GM18505 (cell line): ENCODE results near the gene CCDC88B.
"Not testable (repeated sequence)": the region's sequence is repeated elsewhere in the genome, so short reads cannot be mapped to it uniquely, and the experiment has no call there.

ENCODE experiments used
- ATAC-seq: cut with Tn5 transposase; IDR thresholded peaks from one replicate; pipeline ENCODE4 v1.9.1; 2021; ENCODE audit not compliant: unreplicated experiment
- POLR2A ChIP-seq: IDR thresholded peaks from 4 replicates; pipeline ENCODE4 v1.6.1; 2011; ENCODE audit warnings: borderline replicate concordance; ENCODE audit not compliant: insufficient read depth, insufficient read length; ENCODE audit errors: extremely low read depth

The CCDC88B gene

GRCh38 chr11:64297699-64298358 is 42.2 kb upstream of the CCDC88B start:
- no peak for ATAC-seq
- TF ChIP-seq POLR2A, result no peak

DNA sequence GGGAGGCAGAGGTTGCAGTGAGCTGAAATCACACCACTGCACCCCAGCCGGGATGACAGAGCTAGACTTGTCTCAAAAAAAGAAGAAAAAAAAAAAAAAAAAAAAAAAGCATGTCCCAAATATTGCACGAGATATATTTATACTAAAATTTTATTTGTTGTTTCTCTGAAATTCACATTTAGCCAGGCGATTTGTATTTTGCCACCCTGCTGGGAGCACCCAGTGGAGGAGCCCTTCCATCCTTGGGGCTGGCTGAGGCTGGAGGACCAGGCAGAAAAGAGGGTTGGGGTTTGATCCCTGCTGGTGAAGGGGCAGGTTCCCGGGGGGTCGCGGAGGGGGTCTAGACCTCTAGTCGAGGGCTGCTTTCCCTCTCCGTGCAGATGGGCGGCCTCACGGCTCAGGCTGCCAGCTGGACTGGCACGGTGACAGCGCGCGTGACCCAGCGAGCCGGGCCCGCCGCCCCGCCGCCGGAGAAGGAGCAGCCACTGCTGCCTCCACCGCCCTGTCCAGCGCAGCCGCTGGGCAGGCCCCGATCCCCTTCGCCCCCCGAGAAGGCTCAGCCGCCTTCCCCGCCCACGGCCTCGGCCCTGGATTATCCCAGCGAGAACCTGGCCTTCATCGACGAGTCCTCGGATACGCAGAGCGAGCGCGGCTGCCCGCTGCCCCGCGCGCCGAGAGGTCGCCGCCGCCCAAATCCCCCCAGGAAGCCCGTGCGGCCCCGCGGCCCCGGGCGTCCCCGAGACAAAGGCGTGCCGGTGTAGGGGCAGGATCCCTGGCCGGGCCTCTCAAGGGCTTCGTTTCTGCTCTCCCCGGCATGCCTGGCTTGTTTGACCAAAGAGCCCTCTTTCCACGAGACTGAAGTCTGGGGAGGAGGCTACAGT is 40.8 kb upstream of the CCDC88B start:
- ATAC-seq, result no peak
- TF ChIP-seq POLR2A, result no peak

DNA sequence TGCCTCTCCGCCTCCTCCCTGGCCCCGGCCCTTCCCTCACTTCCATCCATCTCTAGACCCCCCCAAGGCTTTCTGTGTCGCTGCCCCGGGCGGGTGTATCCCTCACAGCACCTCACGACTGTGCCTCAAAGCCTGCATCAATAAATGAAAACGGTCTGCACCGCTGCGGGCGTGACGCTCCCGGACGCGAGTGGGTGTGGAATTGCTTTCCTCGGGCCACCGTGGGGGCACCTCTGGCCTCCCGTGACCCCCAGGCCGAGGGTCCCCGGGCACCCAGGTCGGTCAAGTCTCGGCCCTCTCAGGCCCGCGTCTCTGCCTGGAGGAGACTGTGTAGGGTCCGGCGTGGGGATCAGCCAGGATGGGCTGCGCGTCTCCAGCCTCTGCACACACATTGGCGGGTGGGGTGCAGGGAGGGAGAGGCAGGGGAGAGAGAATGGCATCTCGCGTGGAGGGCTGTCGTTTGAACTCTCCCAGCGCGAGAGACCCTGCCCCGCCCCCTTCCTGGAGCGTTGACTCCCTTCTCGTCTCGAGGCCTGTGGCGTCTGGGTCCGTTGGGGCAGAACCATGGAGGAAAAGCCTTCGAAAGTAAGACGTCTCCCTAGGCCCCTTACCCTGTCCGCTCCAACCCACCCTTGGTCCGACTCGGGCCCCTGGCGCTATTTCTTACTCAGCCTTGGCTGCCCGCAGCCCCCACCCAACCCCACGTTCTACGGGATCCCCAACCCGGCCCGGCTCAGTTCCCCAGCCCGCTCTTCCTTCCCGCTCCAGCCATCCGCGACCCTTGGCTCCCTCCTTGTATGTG is 40.0 kb upstream of the CCDC88B start, which contains the start of gene CATSPERZ:
Gene CATSPERZ (plus strand): TSS at position 512 of the 802 bp plus-strand sequence. CDS start 53 bp downstream, at position 565.
- TF ChIP-seq POLR2A, result no peak
- ATAC-seq, result no peak

DNA sequence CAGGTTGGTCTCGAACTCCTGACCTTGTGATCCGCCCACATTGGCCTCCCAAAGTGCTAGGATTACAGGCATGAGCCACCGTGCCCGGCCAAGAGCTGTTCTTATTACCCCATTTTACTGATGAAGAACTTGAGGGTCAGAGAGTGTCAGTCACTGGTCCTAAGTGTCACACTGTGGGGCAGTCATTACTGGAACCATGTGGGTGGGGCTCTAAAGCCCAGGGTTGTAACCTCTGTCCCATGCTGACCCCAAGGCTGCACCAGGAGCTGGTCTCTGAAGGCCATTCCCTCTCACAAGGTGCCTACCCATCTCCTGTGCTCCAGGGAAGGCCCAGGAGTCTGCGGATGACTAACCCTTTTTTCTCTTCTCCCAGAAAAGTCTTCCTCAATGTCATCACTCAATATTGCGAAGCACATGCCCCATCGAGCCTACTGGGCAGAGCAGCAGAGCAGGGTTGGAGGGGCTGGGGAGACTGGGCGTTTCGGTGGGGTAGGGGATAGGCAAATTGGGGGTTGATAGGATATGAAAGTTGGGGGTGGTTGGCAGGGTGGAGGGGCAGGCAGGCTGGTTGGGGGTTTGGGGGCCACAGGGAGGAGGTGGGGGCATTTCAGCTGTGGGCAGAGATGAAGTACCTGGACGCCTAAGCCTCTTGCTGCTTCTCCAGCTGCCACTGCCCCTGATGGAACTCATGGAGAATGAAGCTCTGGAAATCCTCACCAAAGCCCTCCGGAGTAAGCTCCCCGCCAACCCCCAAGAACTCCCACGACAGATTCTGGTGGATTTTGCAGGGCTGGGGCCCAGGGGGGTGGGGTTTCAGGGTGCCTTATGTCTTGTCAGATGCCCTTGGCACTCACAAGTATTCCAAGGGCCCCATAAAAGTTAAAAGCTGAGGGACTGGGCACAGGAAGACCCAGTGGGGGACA is 36.6 kb upstream of the CCDC88B start:
- TF ChIP-seq POLR2A, result no peak

GRCh38 chr11:64304032-64304315 is 36.0 kb upstream of the CCDC88B start:
- TF ChIP-seq POLR2A, result no peak
- no peak for ATAC-seq

More for the DNA sequence above, 36.6 kb upstream of the CCDC88B start:
- no peak for ATAC-seq

DNA sequence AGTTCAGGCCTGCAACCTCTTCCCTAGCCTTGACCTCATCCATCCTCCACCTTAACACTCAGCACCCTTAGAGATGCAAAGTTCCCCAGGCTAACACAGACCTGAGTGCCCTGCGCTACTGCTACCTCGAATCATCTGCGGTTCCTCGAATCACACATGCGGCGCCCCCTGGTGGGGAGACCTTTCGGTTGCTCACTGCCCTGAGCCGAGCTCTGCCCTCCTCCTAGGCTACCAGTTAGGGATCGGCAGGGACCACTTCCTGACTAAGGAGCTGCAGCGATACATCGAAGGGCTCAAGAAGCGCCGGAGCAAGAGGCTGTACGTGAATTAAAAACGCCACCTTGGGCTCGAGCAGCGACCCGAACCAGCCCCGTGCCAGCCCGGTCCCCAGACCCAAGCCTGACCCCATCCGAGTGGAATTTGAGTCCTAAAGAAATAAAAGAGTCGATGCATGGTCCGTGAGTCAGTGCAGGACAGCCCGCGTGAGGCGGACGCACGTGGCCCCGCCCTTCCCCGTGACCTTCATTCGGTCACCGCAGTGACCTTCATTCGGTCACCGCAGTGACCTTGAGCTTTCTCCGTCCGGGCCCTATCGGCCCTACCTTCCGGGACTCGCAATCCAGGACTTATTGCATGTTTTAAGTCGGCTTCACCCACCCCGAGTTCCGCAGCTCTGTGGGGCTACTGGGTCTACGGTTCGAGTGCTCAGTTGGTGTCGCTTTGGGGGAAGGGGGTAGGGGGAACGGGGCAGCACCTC is 35.5 kb upstream of the CCDC88B start:
- ATAC-seq, result peak; percentile 9
- peak; percentile 81 for TF ChIP-seq POLR2A

DNA sequence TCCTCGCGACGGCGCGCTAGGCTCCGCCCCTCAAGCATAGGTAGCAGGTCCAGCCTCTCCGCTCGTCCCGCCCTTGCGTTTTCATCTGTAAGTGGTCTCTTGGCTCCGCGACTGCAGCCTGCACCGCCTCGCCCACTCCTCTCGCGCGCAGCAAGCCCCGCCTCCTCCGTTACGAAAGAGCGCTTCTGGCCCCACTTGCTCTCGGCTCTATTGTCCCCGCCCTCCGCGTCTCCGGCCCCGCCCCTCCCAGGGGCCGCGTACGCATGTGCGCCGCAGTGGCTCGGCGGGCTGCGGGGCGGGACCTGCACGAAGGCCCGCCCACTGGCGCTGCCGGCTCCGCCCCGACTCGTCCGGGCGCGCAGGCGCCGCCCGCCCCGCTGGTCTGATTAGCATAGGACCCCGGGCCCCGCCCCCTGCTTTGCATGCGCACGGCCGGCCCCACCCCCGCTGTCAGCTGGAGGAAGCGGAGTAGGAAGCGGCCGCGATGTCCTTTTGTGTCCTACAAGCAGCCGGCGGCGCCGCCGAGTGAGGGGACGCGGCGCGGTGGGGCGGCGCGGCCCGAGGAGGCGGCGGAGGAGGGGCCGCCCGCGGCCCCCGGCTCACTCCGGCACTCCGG is 34.8 kb upstream of the CCDC88B start, which contains the start of gene ESRRA:
Gene ESRRA (plus strand): TSS at position 450 of the 616 bp plus-strand sequence. CDS start 1,656 bp downstream, outside the sequence.
- peak; percentile 68 for ATAC-seq
- peak; percentile 74 for TF ChIP-seq POLR2A

DNA sequence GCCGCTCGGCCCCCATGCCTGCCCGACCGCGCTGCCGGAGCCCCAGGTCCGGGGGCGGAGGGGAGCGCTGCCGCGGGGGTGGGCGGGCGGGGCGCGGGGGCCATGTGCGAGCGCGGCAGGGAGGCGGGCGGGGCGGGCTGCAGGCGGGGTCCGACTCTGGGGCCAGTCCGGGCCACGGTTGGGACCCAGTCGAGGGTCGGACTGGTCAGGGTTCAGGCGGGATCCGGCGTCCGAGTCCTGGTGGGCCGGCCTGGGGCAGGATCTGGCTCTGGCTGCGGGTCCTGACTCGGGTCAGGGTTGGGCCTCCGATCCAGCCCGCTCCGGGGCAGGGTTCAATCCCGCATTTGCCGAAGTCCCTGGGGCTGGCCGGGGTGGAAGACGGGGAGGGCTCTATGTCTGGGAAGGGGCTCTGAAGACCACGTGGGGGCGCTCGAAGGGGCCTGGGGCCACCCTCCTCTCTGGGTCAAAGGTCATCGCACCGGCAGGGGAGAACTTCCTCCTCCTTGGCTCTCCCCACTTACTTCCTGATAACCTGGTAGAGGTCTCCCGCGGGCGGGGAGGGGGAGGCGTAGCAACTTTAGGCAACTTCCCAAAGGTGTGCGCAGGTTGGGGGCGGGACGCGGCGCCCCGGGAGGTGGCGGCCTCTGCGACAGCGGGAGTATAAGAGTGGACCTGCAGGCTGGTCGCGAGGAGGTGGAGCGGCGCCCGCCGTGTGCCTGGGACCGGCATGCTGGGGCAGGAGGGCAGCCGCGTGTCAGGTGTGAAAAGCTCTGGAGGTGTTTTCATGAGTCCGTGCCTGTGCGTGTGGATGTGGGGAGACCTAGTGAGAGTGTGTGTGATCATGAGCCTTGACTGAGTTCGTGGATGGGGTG is 34.1 kb upstream of the CCDC88B start:
- peak; percentile 20 for TF ChIP-seq POLR2A
- peak; percentile 12 for ATAC-seq

- ATAC-seq, result no peak
- no peak for TF ChIP-seq POLR2A
Observed at GRCh38 chr11:64306563-64306875, 33.5 kb upstream of the CCDC88B start.

- no peak for TF ChIP-seq POLR2A
- no peak for ATAC-seq
Observed at GRCh38 chr11:64306876-64307622, 33.0 kb upstream of the CCDC88B start.

- not testable (repeated sequence) for ATAC-seq
Observed at GRCh38 chr11:64307795-64308194, 32.2 kb upstream of the CCDC88B start.

DNA sequence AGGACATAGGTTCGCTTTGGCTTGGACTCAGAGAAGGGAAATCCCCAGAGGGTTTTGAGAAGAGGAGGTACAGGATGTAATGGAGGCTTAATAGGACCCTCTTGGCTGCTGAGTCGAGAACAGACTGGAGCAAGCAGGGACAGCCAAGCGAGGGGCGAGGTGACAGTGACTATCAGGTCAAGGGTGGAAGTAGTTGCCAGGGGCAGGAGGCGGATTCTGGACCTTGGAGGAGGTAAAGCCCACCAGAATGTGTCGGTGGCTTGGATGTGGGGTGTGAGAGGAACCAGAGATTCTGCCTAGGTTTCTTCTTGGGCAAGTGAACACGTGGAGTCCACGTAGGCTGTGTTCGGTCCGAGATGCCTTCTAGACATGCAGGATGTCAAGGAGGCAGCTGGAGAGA is 27.1 kb upstream of the CCDC88B start:
- TF ChIP-seq POLR2A, result no peak
- no peak for ATAC-seq
